Esophagus squamous epithelium (tissue), 5 donors: Measurements from ENCODE around the gene SSX2IP. TPM values are rescaled to one million over a fixed set of nuclear protein-coding genes. Genes with fewer than 3 reads are reported as not detected.

Experiments used
- DNase-seq: peaks from one replicate; lab custom pipeline; 2025; lab: John Stamatoyannopoulos, UW
- H3K27ac ChIP-seq, 4 donors: fragments of 200-600 bp; sonication (generic); one replicate each; pipeline ENCODE4 v1.5.1; 2016 to 2019; ENCODE audit warnings: mild to moderate bottlenecking in 1 of 4
- H3K27me3 ChIP-seq, 4 donors: fragments of 200-600 bp; sonication (generic); 1 replicate in 3 of 4; 2 replicates in 1 of 4; pipeline versions ENCODE4 v1.5.1 to v1.6.0; 2017 to 2021; ENCODE audit warnings: antibody characterized with exemption in 1 of 4
- H3K36me3 ChIP-seq, 3 donors: fragments of 200-600 bp; sonication (generic); one replicate each; pipeline ENCODE4 v1.5.1; 2016 to 2019
- H3K4me1 ChIP-seq, 3 donors: fragments of 200-600 bp; sonication (generic); one replicate each; pipeline ENCODE4 v1.5.1; 2017 to 2019
- H3K4me3 ChIP-seq, 4 donors: fragments of 200-600 bp; sonication (generic); 1 replicate in 3 of 4; 2 replicates in 1 of 4; pipeline ENCODE4 v1.5.1; 2016 to 2019; ENCODE audit warnings: mild to moderate bottlenecking in 2 of 4, moderate library complexity in 1 of 4
- H3K9me3 ChIP-seq, 3 donors: fragments of 200-600 bp; sonication (generic); one replicate each; pipeline ENCODE4 v1.5.1; 2016 to 2019
- POLR2A ChIP-seq, 4 donors: fragments of 450-650 bp; IDR thresholded peaks; one replicate each; pipeline ENCODE4 v1.6.1; 2017; ENCODE audit warnings: antibody characterized with exemption in 4 of 4, mild to moderate bottlenecking in 4 of 4, moderate library complexity in 3 of 4
- WGBS, 2 donors: methylation state at CpG; one replicate each; pipeline ENCODE4 v1.1.5; 2018; 5-methylcytosine and 5-hydroxymethylcytosine counted together
- intact Hi-C: fragments of 100-400 bp; cut with DNase I; formaldehyde crosslinking; loops from one replicate; pipeline ENCODE4 v1.15.0; 2022
- total RNA-seq, 4 donors: library from RNA; depleted of rRNA; stranded (reverse); fragments of >200 nt; gene quantifications; one replicate each; pipeline ENCODE4 v1.1.0, GENCODE V29; 2016
- TF ChIP-seq, protein P1 (sequence below), 6 experiments: fragments of 450-650 bp in 4 of 6; fragments of 200-600 bp in 2 of 6; sonication (generic) in 2 of 6; IDR thresholded peaks; one replicate each; pipeline ENCODE4 v1.5.1; 2016 to 2019; ENCODE audit warnings: antibody characterized with exemption in 6 of 6, mild to moderate bottlenecking in 4 of 6, moderate library complexity in 4 of 6
- donor health status: DM: yes; HTN: yes; CAD: no.

Gene SSX2IP
- total RNA-seq, 4 donors from 2014 or later, result 6.5 to 13.4 (median 8.6) TPM

- H3K4me3 ChIP-seq, result no peak overlapping the region
- DNase-seq, result no peak
- 79 to 87% methylated on average over 7 of the region's 7 CpGs for WGBS, 2 donors
- no peaks in the 10 kb centered on the region for H3K36me3 ChIP-seq
- H3K9me3 ChIP-seq, result no peaks in the 10 kb centered on the region
- peaks cover 0 to 4% (median 0%) of the 10 kb centered on the region in 3 donors for H3K4me1 ChIP-seq
- intact Hi-C loops, result no loop called here
- TF ChIP-seq POLR2A (IDR thresholded peaks at IDR 0.05), result no peak
- TF ChIP-seq, protein P1, sequence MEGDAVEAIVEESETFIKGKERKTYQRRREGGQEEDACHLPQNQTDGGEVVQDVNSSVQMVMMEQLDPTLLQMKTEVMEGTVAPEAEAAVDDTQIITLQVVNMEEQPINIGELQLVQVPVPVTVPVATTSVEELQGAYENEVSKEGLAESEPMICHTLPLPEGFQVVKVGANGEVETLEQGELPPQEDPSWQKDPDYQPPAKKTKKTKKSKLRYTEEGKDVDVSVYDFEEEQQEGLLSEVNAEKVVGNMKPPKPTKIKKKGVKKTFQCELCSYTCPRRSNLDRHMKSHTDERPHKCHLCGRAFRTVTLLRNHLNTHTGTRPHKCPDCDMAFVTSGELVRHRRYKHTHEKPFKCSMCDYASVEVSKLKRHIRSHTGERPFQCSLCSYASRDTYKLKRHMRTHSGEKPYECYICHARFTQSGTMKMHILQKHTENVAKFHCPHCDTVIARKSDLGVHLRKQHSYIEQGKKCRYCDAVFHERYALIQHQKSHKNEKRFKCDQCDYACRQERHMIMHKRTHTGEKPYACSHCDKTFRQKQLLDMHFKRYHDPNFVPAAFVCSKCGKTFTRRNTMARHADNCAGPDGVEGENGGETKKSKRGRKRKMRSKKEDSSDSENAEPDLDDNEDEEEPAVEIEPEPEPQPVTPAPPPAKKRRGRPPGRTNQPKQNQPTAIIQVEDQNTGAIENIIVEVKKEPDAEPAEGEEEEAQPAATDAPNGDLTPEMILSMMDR (IDR thresholded peaks at IDR 0.05), result no peak
- no peak overlapping the region for H3K27ac ChIP-seq
- no peaks in the 10 kb centered on the region for H3K27me3 ChIP-seq
Measured at GRCh38 chr1:84677415-84678099, 12.7 kb downstream of the SSX2IP start.

DNA sequence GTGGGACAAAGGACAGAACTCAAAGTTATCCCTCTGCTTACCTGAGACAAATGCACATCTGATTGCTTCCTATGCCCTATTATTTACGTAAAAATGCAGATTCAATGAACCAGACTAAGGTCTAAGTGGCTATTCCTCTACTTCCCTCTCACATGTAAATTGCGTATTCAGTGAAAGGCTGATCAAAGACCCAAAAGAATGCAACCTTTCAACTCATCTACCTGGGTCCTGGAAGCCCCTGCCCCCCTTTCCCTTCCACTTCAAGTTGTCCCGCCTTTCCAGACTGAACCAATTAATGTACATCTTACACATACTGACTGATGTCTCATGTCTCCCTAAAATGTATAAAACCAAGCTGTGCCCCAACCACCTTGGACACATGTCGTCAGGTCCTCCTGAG is 14.6 kb downstream of the SSX2IP start:
- Histone ChIP-seq H3K27me3 (no peaks in the 10 kb centered on the region), H3K4me3 (no peak overlapping the region), H3K36me3 (no peaks in the 10 kb centered on the region), H3K4me1 (peaks cover 0 to 4% (median 0%) of the 10 kb centered on the region in 3 donors), H3K27ac (no peak overlapping the region), H3K9me3 (no peaks in the 10 kb centered on the region)
- whole genome bisulfite sequencing, 2 donors, result 92% methylated on average over 4 of the region's 4 CpGs
- DNase-seq, result no peak
- intact Hi-C loops, result no loop called here
- TF ChIP-seq POLR2A (IDR thresholded peaks at IDR 0.05), result no peak
- TF ChIP-seq, protein P1 (IDR thresholded peaks at IDR 0.05), result no peak

GRCh38 chr1:84675106-84675505 is 15.2 kb downstream of the SSX2IP start:
- peaks cover 0 to 4% (median 0%) of the 10 kb centered on the region in 3 donors for H3K4me1 ChIP-seq
- no peaks in the 10 kb centered on the region for H3K36me3 ChIP-seq
- H3K9me3 ChIP-seq, result no peaks in the 10 kb centered on the region
- intact Hi-C loops, result no loop called here
- DNase-seq, result no peak
- no peak overlapping the region for H3K4me3 ChIP-seq
- TF ChIP-seq, protein P1 (IDR thresholded peaks at IDR 0.05), result no peak
- no peak for TF ChIP-seq POLR2A (IDR thresholded peaks at IDR 0.05)
- no peaks in the 10 kb centered on the region for H3K27me3 ChIP-seq
- no peak overlapping the region for H3K27ac ChIP-seq
- 24% methylated on average over 1 of the region's 1 CpG for WGBS, 2 donors

DNA sequence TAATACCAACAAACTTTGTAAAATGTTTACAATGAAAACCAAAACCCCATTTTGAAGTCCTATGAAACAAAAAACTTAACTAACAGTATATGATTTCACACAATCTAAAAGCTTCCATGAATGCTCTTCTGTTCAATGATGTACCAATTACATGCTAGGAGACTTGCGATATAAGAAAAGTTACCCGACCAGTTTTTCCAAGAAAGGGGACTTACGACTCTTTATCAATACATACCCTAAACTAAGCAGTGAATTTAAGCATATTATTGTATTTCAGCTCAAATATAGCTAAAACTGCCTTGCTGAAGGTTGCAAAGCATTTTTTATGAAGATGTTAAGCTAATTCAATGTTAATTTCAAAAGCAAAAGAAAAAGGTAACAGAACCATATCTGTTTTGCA is 15.6 kb downstream of the SSX2IP start:
- H3K36me3 ChIP-seq, result no peaks in the 10 kb centered on the region
- WGBS, 2 donors, result 37 to 63% methylated on average over 3 of the region's 3 CpGs
- no peaks in the 10 kb centered on the region for H3K27me3 ChIP-seq
- H3K4me3 ChIP-seq, result no peak overlapping the region
- intact Hi-C loops, result no loop called here
- peaks cover 0 to 4% (median 0%) of the 10 kb centered on the region in 3 donors for H3K4me1 ChIP-seq
- H3K9me3 ChIP-seq, result no peaks in the 10 kb centered on the region
- TF ChIP-seq POLR2A (IDR thresholded peaks at IDR 0.05), result no peak
- TF ChIP-seq, protein P1 (IDR thresholded peaks at IDR 0.05), result no peak
- DNase-seq, result no peak
- H3K27ac ChIP-seq, result no peak overlapping the region

DNA sequence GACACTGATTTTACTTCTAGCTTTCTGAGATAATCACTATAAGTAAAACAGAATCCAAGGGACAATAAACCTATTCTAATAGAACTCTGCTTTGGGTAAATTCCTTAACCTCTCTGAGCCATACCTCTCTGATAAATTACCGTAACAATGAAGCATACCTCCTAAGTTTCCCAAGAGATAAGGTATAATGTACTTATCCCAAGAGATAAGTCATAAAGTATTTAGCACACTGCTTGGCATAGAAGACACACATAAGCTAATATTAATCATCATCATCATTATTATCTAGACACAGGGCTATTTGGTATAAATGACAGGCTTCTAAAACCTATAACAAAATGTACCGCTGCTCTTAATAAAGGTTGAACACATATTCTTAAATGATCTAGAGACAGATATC is 16.2 kb downstream of the SSX2IP start:
- TF ChIP-seq POLR2A (IDR thresholded peaks at IDR 0.05), result no peak
- TF ChIP-seq, protein P1 (IDR thresholded peaks at IDR 0.05), result no peak
- no peak for DNase-seq
- Histone ChIP-seq H3K9me3 (no peaks in the 10 kb centered on the region), H3K4me3 (no peak overlapping the region), H3K36me3 (no peaks in the 10 kb centered on the region), H3K4me1 (peaks cover 0 to 4% (median 0%) of the 10 kb centered on the region in 3 donors), H3K27me3 (no peaks in the 10 kb centered on the region), H3K27ac (no peak overlapping the region)
- intact Hi-C loops, result no loop called here
- WGBS, 2 donors, result 90 to 95% methylated on average over 2 of the region's 2 CpGs
